Measurements from ENCODE around the gene MADD. TPM values are rescaled to one million over a fixed set of nuclear protein-coding genes. Genes with fewer than 3 reads are reported as not detected.

MADD gene
- total RNA-seq, 1 donor from 2014 or later, result 20.2 TPM

DNA sequence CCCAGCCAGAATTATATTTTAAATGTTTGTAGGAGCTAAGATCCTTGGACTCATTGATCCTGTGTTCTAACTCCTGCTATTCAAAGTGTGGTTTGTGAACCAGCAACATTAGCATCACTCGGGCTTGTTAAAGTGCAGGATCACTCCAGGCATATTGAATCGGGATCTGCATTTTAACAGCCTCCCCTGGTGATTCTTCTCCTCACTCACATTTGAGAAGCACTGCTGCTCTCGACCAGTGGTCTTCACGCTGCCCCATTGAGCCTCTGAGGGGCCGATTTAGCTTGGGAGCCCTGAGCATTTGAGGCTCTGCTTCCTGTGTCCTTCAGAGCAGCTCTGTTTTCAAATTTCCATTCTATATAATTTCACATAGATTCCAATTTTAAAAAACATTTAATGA lies 10.9 kb downstream of the MADD start:
- Histone ChIP-seq H3K4me3 (ENCODE audit: low read depth, low read length) (no peak overlapping the region), H3K36me3 (ENCODE audit: control insufficient read depth, insufficient read depth, low read length) (peaks cover 7% of the 10 kb centered on the region), H3K27me3 (ENCODE audit: control insufficient read depth, insufficient read depth, low read length) (no peaks in the 10 kb centered on the region)
- TF ChIP-seq CTCF (IDR thresholded peaks at IDR 0.05; ENCODE audit: insufficient read depth, low read length, poor library complexity, severe bottlenecking), result no peak
- no peak for DNase-seq (ENCODE audit: low read depth)

DNA sequence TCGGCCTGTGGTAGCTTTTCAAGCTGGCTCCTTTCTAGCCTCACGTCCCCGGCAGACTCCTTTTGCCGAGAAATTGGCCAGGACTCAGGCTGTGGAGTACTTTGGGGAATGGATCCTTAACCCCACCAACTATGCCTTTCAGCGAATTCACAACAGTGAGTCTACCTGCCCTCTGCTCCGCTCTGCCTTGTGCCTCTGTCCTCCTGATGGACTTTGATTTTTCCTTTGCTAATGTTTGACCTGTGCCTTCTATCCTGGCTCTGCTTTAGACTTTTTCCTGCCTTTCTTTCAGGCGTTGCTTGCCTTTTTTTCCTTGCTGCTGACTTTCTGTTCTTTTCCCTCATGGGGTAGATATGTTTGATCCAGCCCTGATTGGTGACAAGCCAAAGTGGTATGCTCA lies 12.5 kb downstream of the MADD start:
- peaks cover 7% of the 10 kb centered on the region for H3K36me3 ChIP-seq (ENCODE audit: control insufficient read depth, insufficient read depth, low read length)
- H3K4me3 ChIP-seq (ENCODE audit: low read depth, low read length), result no peak overlapping the region
- no peak for DNase-seq (ENCODE audit: low read depth)

GRCh38 chr11:47284151-47284550 lies 14.2 kb downstream of the MADD start:
- H3K36me3 ChIP-seq (ENCODE audit: control insufficient read depth, insufficient read depth, low read length), result peaks cover 5% of the 10 kb centered on the region

More for the DNA sequence above, 12.5 kb downstream of the MADD start:
- H3K27me3 ChIP-seq (ENCODE audit: control insufficient read depth, insufficient read depth, low read length), result no peaks in the 10 kb centered on the region
- no peak for TF ChIP-seq CTCF (IDR thresholded peaks at IDR 0.05; ENCODE audit: insufficient read depth, low read length, poor library complexity, severe bottlenecking)

GRCh38 chr11:47285969-47286770 lies 16.2 kb downstream of the MADD start:
- H3K27me3 ChIP-seq (ENCODE audit: control insufficient read depth, insufficient read depth, low read length), result no peaks in the 10 kb centered on the region
- no peak for TF ChIP-seq CTCF (IDR thresholded peaks at IDR 0.05; ENCODE audit: insufficient read depth, low read length, poor library complexity, severe bottlenecking)
- H3K36me3 ChIP-seq (ENCODE audit: control insufficient read depth, insufficient read depth, low read length), result peaks cover 5% of the 10 kb centered on the region
- no peak overlapping the region for H3K4me3 ChIP-seq (ENCODE audit: low read depth, low read length)
- no peak for DNase-seq (ENCODE audit: low read depth)

More at GRCh38 chr11:47284151-47284550, 14.2 kb downstream of the MADD start:
- no peak for DNase-seq (ENCODE audit: low read depth)
- no peak overlapping the region for H3K4me3 ChIP-seq (ENCODE audit: low read depth, low read length)
- no peaks in the 10 kb centered on the region for H3K27me3 ChIP-seq (ENCODE audit: control insufficient read depth, insufficient read depth, low read length)
- TF ChIP-seq CTCF (IDR thresholded peaks at IDR 0.05; ENCODE audit: insufficient read depth, low read length, poor library complexity, severe bottlenecking), result no peak

GRCh38 chr11:47288066-47288465 lies 18.1 kb downstream of the MADD start:
- Histone ChIP-seq H3K27me3 (ENCODE audit: control insufficient read depth, insufficient read depth, low read length) (no peaks in the 10 kb centered on the region), H3K4me3 (ENCODE audit: low read depth, low read length) (no peak overlapping the region), H3K36me3 (ENCODE audit: control insufficient read depth, insufficient read depth, low read length) (peaks cover 2% of the 10 kb centered on the region)
- TF ChIP-seq CTCF (IDR thresholded peaks at IDR 0.05; ENCODE audit: insufficient read depth, low read length, poor library complexity, severe bottlenecking), result no peak
- DNase-seq (ENCODE audit: low read depth), result no peak

DNA sequence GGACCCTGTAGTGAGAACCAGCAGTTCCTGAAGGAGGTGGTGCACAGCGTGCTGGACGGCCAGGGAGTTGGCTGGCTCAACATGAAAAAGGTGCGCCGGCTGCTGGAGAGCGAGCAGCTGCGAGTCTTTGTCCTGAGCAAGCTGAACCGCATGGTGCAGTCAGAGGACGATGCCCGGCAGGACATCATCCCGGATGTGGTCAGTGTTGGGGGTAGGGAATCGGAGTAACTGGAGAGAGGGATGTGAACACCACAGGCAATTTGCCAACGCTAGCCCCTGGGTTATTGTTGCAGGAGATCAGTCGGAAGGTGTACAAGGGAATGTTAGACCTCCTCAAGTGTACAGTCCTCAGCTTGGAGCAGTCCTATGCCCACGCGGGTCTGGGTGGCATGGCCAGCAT lies 19.9 kb downstream of the MADD start:
- no peaks in the 10 kb centered on the region for H3K27me3 ChIP-seq (ENCODE audit: control insufficient read depth, insufficient read depth, low read length)
- H3K4me3 ChIP-seq (ENCODE audit: low read depth, low read length), result no peak overlapping the region
- TF ChIP-seq CTCF (IDR thresholded peaks at IDR 0.05; ENCODE audit: insufficient read depth, low read length, poor library complexity, severe bottlenecking), result no peak
- H3K36me3 ChIP-seq (ENCODE audit: control insufficient read depth, insufficient read depth, low read length), result peaks cover 4% of the 10 kb centered on the region
- no peak for DNase-seq (ENCODE audit: low read depth)

Data from kidney epithelial cell (primary cell).